Neutrophil (primary cell): ENCODE measurements around the gene TTLL3.
"Not testable (repeated sequence)": the region's sequence is repeated elsewhere in the genome, so short reads cannot be mapped to it uniquely, and the experiment has no call there.

ENCODE experiments used
- H3K27ac ChIP-seq: fragments of 200-600 bp; sonication (generic); 2 replicates; pipeline ENCODE4 v1.5.1; 2016; ENCODE audit warnings: mild to moderate bottlenecking, moderate library complexity
- H3K27me3 ChIP-seq: fragments of 200-600 bp; sonication (generic); 2 replicates; pipeline ENCODE4 v1.6.0; 2016; ENCODE audit warnings: mild to moderate bottlenecking
- H3K36me3 ChIP-seq: fragments of 200-600 bp; sonication (generic); 2 replicates; pipeline ENCODE4 v1.5.1; 2017
- H3K4me1 ChIP-seq, 2 experiments: fragments of 200-600 bp in 1 of 2; sonication (generic) in 1 of 2; 1 replicate in 1 of 2; 2 replicates in 1 of 2; pipeline versions ENCODE4 v1.5.1 to v1.6.1; 2013 to 2016; ENCODE audit warnings: low read depth in 1 of 2, low read length in 1 of 2, mild to moderate bottlenecking in 1 of 2, moderate library complexity in 1 of 2; ENCODE audit not compliant: control insufficient read depth in 1 of 2, insufficient read depth in 1 of 2
- H3K4me3 ChIP-seq, 2 experiments: fragments of 200-600 bp in 1 of 2; sonication (generic) in 1 of 2; 1 replicate in 1 of 2; 2 replicates in 1 of 2; pipeline ENCODE4 v1.5.1; 2013 to 2016; ENCODE audit warnings: low read depth in 1 of 2, low read length in 1 of 2, mild to moderate bottlenecking in 1 of 2, moderate library complexity in 1 of 2
- H3K9me3 ChIP-seq: fragments of 200-600 bp; sonication (generic); 2 replicates; pipeline ENCODE4 v1.5.1; 2016
- CTCF ChIP-seq: fragments of 200-600 bp; sonication (generic); IDR thresholded peaks from 2 replicates; pipeline ENCODE4 v1.5.1; 2016; ENCODE audit warnings: antibody characterized with exemption

The TTLL3 gene

GRCh38 chr3:9861201-9861600 is 51.1 kb downstream of the TTLL3 start:
- H3K27me3 ChIP-seq: no peaks in the 10 kb centered on the region
- H3K4me3 ChIP-seq: no peak overlapping the region
- no peaks in the 10 kb centered on the region for H3K9me3 ChIP-seq
- no peak overlapping the region for H3K27ac ChIP-seq
- H3K4me1 ChIP-seq: peaks cover 20 to 25% of the 10 kb centered on the region in 2 experiments
- TF ChIP-seq CTCF: no peak
- H3K36me3 ChIP-seq: no peaks in the 10 kb centered on the region

GRCh38 chr3:9861626-9862130 is 51.6 kb downstream of the TTLL3 start:
- Histone ChIP-seq H3K4me1 (peaks cover 20 to 25% of the 10 kb centered on the region in 2 experiments), H3K9me3 (no peaks in the 10 kb centered on the region), H3K27me3 (no peaks in the 10 kb centered on the region), H3K27ac (no peak overlapping the region), H3K36me3 (no peaks in the 10 kb centered on the region), H3K4me3 (no peak overlapping the region)
- TF ChIP-seq CTCF: no peak

GRCh38 chr3:9862391-9863057 is 52.5 kb downstream of the TTLL3 start:
- Histone ChIP-seq H3K36me3 (no peaks in the 10 kb centered on the region), H3K27ac (no peak overlapping the region), H3K4me1 (peaks cover 20 to 25% of the 10 kb centered on the region in 2 experiments), H3K27me3 (no peaks in the 10 kb centered on the region), H3K4me3 (peak overlapping the region; percentile 59 to 70), H3K9me3 (no peaks in the 10 kb centered on the region)
- peak; percentile 6 for TF ChIP-seq CTCF

GRCh38 chr3:9863058-9863772 is 53.2 kb downstream of the TTLL3 start:
- no peak for TF ChIP-seq CTCF
- Histone ChIP-seq H3K4me3 (peak overlapping the region; percentile 59 to 70), H3K27me3 (no peaks in the 10 kb centered on the region)

GRCh38 chr3:9864200-9864927 is 54.3 kb downstream of the TTLL3 start:
- no peaks in the 10 kb centered on the region for H3K9me3 ChIP-seq

More at GRCh38 chr3:9863058-9863772, 53.2 kb downstream of the TTLL3 start:
- no peaks in the 10 kb centered on the region for H3K9me3 ChIP-seq
- H3K4me1 ChIP-seq: peaks cover 20 to 25% of the 10 kb centered on the region in 2 experiments
- no peaks in the 10 kb centered on the region for H3K36me3 ChIP-seq
- H3K27ac ChIP-seq: no peak overlapping the region

GRCh38 chr3:9865125-9865637 is 55.1 kb downstream of the TTLL3 start:
- not testable (repeated sequence) for H3K27ac ChIP-seq, H3K4me3 ChIP-seq, H3K27me3 ChIP-seq, H3K9me3 ChIP-seq, H3K36me3 ChIP-seq
- peaks cover 20 to 25% of the 10 kb centered on the region in 2 experiments for H3K4me1 ChIP-seq

More at GRCh38 chr3:9864200-9864927, 54.3 kb downstream of the TTLL3 start:
- Histone ChIP-seq H3K36me3 (no peaks in the 10 kb centered on the region), H3K27me3 (no peaks in the 10 kb centered on the region), H3K4me1 (peaks cover 20 to 25% of the 10 kb centered on the region in 2 experiments), H3K4me3 (no peak overlapping the region), H3K27ac (no peak overlapping the region)
- no peak for TF ChIP-seq CTCF
